NK-92 (cell line): ENCODE data around the gene GLYAT.

Source experiments
- DNase-seq: peaks from one replicate; lab custom pipeline; 2025; ENCODE audit not compliant: unreplicated experiment; lab: John Stamatoyannopoulos, UW

The GLYAT gene, protein sequence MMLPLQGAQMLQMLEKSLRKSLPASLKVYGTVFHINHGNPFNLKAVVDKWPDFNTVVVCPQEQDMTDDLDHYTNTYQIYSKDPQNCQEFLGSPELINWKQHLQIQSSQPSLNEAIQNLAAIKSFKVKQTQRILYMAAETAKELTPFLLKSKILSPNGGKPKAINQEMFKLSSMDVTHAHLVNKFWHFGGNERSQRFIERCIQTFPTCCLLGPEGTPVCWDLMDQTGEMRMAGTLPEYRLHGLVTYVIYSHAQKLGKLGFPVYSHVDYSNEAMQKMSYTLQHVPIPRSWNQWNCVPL

DNA sequence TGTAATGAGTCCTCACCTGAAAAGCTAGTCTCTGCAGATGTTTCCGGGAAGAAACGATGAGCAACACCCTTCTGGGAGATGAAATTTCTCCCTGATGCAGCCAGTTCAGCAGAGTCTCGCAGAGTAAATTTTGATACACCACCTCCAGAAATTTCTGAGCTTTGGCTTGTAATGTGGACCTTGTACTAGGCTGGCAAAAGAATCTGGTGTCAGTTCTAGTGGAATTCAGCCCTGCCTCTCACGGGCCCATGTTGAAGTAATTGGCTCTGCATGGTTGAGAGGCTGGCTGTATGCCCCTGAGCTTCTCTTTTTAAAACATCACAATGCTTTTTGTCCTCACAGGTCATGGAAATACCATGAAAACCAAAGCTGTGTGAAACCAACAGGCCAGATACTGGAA, at the start of gene GLYAT:
TSS of gene GLYAT (minus strand) at position 125 of the 400 bp plus-strand sequence. CDS start 7,447 bp downstream, outside the sequence.
- no peak for DNase-seq

DNA sequence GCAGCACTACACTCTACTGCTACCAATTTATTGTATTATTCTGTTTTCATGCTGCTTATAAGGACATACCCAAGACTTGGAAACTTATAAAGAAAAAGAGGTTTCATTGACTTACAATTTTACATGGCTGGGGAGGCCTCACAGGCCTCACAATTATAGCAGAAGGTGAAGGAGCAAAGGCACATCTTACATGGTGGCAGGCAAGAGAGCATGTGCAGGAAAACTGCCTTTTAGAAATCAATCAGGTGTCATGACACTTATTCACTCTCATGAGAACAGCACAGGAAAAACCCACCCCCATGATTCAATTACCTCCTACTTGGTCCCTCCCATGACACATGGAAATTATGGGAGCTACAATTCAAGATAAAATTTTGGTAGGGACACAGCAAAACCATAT, 49.6 kb upstream of the GLYAT start:
- DNase-seq = no peak

DNA sequence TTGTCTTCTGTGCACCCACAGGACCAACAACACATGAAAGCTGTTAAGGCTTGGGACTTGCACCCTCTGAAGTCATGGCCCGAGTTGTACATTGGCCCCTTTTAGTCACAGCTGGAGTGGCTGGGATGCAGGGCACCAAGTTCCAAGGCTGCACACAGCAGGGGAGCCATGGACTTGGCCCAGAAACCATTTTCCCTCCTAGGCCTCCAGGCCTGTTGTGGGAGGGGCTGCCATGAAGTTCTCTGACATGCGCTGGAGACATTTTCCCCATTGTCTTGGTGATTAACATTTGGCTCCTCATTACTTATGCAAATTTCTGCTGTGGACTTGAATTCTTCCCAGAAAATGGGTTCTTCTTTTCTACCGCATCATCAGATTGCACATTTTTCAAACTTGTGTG, 48.8 kb upstream of the GLYAT start:
- no peak for DNase-seq

DNA sequence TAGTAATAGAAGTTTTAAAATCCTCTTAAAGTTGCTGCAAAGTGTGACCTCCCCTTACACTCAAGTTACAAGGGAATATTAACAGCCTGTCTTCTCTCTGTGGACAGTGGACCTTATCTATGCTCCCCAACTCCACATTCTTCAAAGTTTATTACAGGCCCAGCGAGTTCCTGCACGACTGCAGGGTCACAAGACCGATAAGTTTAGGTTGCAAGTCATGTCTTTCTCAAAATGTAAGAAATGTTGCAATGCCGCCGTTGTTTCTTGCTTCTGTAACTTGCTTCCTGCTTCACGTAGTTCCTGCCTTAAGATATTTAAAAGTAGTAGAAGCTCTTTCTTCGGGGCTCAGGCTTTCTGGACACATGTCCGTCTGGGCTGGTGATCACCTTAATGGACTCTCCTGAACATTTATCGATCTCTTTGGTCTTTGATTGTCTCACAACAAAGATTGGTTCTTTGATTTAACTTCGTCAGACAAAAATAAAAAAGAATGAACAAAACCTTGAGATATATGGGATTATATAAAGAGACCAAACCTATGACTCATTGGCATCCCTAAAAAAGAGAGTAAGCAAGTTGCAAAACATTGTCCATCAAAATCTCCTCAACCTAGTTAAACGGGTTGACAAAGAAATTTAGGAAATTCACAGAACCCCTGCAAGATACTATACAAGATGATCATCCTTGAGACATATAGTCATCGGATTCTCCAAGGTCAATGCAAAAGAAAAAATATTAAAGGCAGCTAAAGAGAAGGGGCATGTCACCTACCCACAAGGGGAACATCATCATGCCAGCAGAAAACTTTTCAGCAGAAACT, 45.4 kb upstream of the GLYAT start:
- DNase-seq = no peak

DNA sequence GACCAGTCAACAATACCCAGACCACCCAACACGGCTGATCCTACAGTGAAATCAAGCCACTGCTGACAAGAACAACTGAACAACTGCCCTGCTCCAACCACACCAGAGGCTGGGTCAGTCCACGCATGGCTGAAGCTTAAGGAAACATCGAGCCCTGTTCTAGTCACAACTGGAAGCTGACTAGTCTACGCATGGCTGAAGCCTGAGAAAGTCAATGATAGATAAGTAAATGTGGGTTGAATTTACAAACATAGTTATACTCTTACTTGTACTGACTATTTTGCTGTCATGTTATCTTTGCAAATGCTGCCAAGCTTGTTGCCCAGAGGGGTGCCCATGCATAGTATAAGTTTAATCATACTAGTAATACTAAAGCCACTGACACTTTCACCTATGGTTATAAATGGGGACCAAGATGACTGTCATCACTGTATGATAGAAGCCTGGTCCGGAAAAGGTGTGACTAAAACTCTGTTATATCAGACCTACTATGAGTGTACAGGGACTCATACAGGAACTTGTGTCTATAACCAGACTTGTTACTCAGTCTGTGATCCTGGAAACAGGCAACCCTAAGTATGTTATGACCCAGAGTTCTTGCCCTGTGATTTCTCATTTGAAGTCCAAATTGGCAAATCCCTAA, 43.4 kb upstream of the GLYAT start:
- no peak for DNase-seq

DNA sequence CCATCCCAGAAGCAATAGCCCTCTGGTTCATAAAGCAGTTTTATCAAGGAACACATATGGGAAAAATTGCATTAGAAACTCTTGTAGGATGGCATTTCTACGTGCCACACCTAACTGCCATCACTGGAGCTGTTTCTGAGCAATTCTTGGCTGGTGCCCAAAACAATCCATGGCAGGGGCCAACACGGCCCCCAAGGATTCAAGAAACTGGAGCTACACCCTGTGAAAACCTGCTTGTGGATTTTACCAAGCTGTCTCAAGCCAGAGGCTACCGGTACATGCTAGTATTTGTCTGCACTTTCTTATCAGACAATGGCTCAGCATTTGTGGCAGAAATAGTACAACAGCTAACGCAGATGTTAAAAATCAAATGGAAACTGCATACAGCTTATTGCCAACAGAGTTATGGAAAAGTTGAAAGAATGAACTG, 42.4 kb upstream of the GLYAT start:
- no peak for DNase-seq

DNA sequence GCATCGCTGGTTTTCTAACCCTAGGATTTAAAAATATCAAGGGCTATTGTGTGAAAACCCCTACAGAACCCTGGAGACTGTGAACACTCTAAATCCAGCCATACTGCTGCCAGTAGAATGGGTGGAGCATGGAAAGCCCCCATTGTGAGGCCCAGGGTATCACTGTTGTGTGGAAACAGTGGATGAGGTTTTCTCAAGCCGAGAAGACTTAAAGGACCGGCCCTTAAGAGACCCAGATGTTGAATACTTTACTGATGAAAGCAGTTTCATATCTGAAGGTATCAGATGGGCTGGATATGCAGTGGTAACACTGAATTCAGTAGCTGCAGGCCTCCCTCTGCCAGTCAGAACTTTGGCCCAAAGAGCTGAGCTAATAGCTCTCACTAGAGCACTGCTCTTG, 41.6 kb upstream of the GLYAT start:
- no peak for DNase-seq

DNA sequence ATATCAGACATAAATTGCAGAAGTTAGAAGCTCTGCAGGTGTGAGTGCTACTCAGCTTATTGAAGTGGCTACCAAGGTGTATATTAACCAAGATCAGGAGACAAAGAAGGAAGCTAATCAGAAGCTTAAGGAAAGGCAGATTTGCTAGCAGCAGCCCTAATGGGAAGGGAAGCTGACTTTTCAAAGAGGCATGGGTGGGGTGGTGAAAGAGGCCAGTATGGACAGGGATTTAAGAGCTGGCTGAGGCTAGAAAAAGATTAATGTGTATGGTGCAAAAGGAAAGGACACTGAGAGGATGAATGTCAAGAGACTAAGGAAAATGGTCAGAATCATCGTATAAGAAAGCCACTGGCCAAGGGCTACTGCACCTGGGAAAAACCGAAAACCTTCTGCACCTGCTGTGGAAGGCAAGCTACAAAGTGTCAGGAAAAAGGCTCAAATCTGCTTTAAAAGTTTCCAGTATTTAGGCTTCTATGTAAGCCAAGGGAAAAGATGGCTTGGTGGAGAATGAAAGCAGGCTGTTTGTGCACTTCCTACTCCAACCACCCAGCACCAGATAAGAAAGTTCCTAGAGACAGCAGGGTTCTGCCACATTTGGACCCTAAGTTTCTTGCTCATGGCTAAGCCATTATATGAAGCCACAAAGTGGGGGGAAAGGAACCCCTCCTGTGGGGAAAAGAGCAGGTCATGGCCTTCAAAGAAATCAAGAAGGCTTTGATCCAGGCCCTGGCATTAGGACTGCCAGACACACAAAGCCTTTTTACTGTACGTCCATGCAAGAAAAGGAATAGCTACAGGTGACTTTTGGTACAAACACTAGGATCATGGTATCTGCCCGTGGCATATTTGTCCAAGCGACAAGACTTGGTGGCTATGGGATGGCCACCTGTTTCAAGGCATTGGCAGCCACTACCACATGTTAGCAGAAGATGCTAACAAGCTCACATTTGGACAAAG, 40.9 kb upstream of the GLYAT start:
- no peak for DNase-seq

DNA sequence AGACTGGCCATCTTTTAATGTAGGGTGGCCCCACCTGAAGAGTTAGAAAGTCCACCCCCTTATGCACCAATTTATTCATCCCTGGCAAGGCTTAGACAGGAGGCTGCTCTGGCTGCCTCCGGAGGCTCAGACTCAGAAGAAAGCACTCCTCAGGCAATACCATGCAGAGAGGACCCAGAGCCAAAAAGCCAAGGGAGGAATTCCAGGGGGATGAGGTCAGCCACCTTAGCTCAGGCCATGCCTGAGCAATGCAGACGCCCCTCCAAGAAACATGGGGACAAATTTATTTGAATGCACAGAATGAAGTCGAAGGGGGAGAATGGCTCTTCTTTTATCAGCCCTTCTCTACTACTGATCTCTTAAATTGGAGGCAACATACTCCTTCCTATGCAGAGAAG, 39.7 kb upstream of the GLYAT start:
- no peak for DNase-seq

DNA sequence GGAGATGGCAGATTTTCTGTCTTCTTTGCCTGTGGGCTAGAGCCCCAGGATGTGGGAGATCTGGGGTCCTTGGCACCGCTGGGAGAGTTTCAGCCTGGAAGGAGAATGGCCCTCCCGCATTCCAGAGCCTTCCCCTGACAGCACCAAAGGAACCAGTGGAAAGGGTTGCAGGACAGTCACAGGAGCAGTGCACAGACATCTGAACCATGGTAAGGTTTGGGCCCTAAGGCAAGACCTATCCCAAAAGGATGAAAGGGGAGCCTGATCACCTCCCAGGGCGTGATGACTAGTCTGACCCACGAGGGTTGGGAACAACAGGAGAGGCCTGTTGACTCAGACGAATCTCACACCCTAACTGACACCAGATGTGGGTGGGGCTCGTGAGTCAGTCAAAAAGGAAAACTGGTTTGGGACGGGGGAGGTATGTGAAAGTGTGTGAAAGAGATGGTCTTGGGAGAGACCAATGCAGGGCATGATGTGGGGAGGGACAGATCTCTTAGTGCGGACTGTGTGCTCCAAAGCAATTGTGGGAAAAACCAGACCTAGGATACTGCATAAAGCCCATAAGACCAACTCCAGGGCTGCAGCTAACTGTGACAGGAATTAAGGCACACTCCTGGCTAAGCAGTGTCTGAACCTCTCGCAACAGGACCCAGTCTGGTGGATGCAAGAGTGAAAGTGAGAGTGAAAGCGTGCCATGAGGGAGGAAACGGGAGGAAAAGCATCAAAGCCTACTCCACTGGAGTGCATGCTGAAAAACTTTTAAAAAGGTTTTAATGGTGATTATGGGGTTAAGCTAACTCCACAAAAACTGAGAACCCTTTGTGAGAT, 39.1 kb upstream of the GLYAT start:
- DNase-seq = no peak

DNA sequence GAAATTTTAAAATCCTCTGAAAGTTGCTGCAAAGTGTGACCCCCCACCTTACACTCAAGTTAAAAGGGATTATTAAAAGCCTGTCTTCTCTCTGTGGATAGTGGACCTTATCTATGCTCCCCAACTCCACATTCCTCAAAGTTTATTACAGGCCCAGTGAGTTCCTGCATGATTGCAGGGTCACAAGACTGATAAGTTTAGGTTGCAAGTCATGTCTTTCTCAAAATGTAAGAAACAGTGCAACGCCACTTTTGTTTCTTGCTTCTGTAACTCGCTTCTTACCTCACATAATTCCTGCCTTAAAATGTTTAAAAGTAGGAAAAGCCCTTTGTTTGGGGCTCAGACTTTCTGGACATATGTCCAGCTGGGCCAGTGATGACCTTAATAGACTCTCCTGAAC, 38.4 kb upstream of the GLYAT start:
- no peak for DNase-seq

DNA sequence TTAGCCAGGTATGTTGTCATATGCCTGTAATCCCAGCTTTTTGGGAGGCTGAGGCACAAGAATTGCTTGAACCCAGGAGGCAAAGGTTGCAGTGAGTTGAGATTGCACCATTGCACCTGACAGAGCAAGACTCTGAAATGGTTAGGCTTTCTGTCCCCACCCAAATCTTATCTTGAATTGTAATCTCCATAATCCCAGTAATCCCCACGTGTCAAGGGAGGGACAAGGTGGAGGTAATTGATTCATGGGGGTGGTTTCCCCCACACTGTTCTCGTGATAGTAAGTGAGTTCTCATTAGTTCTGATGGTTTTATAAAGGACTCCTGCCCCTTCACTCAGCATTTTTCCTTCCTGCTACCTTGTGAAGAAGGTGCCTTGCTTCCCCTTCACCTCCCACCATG, 37.6 kb upstream of the GLYAT start:
- no peak for DNase-seq

DNA sequence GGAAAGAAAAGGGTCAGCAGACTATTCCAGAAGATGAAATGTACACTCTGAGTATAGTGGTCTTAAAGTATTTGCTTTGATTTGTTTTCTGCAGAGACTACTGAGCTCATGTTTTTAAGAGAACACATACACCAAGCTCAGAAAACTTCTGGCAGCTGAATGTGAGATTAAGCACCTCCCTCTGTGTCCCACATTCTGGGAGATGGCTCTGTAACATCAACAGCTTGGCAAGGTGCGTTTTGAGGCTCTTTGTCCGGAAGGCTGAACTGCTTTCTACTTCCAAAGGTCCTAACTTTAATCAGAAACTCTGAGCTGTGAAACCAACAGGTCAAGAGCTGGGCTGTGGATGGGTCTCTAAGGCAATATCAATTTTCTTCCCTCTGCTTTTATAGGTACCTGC, 36.4 kb upstream of the GLYAT start:
- DNase-seq = no peak

DNA sequence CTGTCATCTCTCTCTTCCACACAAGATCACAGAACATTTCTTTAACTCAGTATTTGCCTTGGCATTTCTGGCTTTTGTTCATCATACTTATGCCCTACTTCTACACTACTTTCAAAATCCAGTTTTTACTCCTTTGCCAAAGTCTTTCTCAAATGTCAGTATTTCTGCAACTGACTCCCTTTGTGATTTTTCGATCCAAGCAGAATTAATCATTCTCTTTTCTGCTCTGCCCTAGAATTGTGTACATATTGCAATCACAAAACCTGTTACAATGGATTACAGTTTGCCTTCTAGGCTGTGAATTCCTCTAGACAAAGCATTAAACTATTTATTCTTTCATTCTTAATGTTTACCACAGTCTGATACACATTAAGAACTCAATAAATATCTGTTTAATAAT, 33.3 kb upstream of the GLYAT start:
- DNase-seq = no peak

DNA sequence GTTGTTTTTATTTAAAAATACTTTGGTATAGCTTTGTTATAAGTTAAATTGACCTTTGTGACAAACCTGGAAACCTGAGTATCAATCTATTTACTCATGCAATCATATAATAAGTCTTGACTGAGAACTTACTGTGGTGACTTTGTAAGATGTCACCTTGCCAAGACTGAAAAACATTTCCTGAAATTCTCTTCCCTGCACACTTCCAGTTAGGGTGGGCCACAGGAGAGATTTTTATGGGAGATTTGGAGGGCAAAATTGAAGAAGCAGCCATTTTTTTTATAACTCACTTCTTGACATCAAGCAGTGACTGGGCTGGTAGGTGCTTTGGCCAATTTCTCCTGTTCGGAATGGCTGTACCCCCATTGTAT, 31.4 kb upstream of the GLYAT start:
- DNase-seq = no peak

DNA sequence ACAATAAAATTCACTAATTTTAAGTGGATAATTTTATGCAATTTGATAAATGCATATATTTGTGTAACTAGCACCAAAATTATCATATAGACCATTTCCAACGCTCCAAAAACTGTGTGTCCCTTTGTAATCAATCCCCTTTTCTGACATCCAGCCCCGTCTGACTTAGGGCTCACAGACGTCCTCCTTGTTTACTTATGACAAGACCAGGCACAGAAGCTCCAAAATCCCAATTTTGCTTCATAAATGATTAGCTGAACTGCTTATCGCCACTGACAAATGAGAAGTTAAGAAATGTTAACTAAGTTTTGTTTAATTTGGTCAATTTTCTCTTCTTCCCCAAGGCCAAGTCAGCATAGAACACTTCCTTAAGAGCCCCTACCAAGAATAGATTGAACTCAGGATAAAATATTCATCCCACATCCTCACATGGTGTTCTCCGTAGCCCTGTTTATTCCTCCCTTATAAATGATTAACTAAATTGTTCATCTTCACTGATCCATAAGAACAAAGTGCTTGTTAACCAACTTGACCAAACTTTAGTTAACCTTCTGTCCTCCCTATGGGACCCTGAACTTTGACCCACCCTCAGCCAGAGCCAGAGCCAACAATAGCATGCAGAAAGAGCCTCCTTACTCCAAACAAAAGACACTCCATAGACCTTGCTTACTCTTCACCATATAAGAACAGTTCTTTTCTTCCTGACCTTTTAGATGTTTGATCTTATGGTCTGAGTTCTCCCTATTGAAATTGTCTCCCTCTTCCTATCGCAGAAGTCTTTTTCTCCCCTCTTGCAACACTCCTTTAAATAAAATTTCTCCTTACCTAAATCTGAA, 30.8 kb upstream of the GLYAT start:
- DNase-seq = no peak

DNA sequence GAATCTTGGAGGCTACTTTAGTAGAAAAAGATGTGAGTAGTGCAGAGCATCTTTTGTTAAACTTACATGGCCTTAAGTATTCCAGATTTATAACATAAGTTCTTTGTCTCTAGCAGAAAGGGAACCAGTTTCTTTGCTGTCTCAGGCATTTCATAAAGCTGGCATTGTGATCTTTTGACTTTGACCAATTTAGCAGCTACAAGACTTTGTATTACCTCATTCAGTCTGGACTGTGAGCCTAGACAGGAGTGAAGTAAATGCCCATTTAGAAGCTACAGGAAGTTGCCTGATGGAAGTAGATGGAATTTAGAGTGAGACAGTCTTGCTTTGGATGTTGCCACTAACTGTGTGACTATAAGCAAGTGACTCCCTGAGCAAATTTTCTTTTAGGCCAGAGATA, 25.7 kb upstream of the GLYAT start:
- no peak for DNase-seq

DNA sequence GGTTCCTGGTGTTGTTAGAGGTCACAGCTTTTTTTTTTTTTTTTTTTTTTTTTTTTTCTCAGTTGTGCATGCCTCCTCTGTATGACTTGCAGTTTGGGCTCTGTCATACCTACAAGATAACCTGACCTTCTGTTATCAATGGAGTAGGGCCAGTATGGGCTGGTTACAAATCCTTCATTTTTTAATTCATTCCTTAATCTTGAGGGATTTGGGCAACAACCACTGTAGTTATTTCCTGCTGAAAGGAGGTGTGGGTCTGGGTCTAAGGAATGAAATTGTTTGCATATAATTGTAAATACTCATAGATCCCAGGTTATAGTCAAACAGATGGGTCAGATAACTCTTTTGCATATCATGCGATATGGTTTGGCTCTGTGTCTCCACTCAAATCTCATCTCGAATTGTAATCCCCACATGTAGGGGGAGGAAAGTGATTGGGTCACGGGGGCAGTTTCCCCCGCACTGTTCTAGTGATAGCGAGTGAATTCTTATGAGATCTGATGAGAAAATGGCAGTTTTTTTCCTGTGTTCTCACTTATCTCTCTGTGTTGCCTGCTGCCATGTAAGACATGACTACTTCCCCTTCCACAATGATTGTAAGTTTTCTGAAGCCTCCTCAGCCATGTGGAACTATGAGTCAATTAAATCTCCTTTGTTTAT, 14.1 kb upstream of the GLYAT start:
- DNase-seq = no peak
